Neural cell (in vitro differentiated cells): ENCODE measurements around the gene EMILIN3. TPM values are rescaled to one million over a fixed set of nuclear protein-coding genes. Genes with fewer than 3 reads are reported as not detected.

Experiments used
- H2AFZ ChIP-seq: fragments of 200-600, 300-800 bp; sonication (generic), shearing (Covaris generic); 2 replicates; pipeline ENCODE4 v1.6.0; 2014; ENCODE audit warnings: low read depth, mild to moderate bottlenecking, antibody characterized with exemption, low read length, moderate library complexity
- H3F3A ChIP-seq: fragments of 200-600 bp; shearing (Covaris generic); 2 replicates; pipeline ENCODE4 v1.6.1; 2016; ENCODE audit warnings: mild to moderate bottlenecking, moderate library complexity, mixed read lengths, antibody characterized with exemption, low read length; ENCODE audit not compliant: insufficient read depth, poor library complexity, severe bottlenecking
- H3K27ac ChIP-seq: fragments of 200-600, 300-800 bp; sonication (generic), shearing (Covaris generic); 2 replicates; pipeline ENCODE4 v1.5.1; 2014; ENCODE audit warnings: mild to moderate bottlenecking, low read length, moderate library complexity
- H3K27me3 ChIP-seq: fragments of 300-800, 200-600 bp; sonication (generic), shearing (Covaris generic); 2 replicates; pipeline ENCODE4 v1.6.0; 2014; ENCODE audit warnings: mild to moderate bottlenecking, low read depth, low read length, moderate library complexity; ENCODE audit not compliant: insufficient read depth
- H3K36me3 ChIP-seq: fragments of 300-800, 200-600 bp; sonication (generic), shearing (Covaris generic); 2 replicates; pipeline ENCODE4 v1.5.1; 2014; ENCODE audit warnings: mild to moderate bottlenecking, antibody characterized with exemption, low read length, moderate library complexity; ENCODE audit not compliant: insufficient read depth
- H3K4me2 ChIP-seq: fragments of 300-800, 200-600 bp; sonication (generic), shearing (Covaris generic); 2 replicates; pipeline ENCODE4 v1.6.0; 2014; ENCODE audit warnings: mild to moderate bottlenecking, low read length
- H3K4me3 ChIP-seq: fragments of 300-800, 200-600 bp; sonication (generic), shearing (Covaris generic); 2 replicates; pipeline ENCODE4 v1.5.1; 2014; ENCODE audit warnings: mild to moderate bottlenecking, low read length, moderate library complexity
- H3K79me2 ChIP-seq: fragments of 200-600 bp; shearing (Covaris generic); replicated peaks from 2 replicates; pipeline ENCODE4 v1.6.0; 2014; ENCODE audit warnings: mild to moderate bottlenecking, low read length, moderate library complexity; ENCODE audit not compliant: insufficient read depth
- H3K9ac ChIP-seq: fragments of 300-800, 200-600 bp; sonication (generic), shearing (Covaris generic); 2 replicates; pipeline ENCODE4 v1.6.1; 2016; ENCODE audit warnings: mild to moderate bottlenecking, low read length, mixed read lengths
- H3K9me2 ChIP-seq: fragments of 200-600 bp; shearing (Covaris generic); 2 replicates; pipeline ENCODE4 v1.6.1; 2016; ENCODE audit warnings: mild to moderate bottlenecking, low read length, mixed read lengths; ENCODE audit not compliant: insufficient read depth
- H3K9me3 ChIP-seq: fragments of 200-600, 300-800 bp; sonication (generic), shearing (Covaris generic); 2 replicates; pipeline ENCODE4 v1.6.1; 2016; ENCODE audit warnings: mild to moderate bottlenecking, mixed run types, low read length, moderate library complexity, mixed read lengths
- H4K20me1 ChIP-seq: fragments of 200-600 bp; shearing (Covaris generic); 2 replicates; pipeline ENCODE4 v1.6.1; 2016; ENCODE audit warnings: mild to moderate bottlenecking, mixed run types; ENCODE audit not compliant: insufficient read depth
- CTCF ChIP-seq: fragments of 450-650 bp; IDR thresholded peaks from 2 replicates; pipeline ENCODE4 v1.5.1; 2014; ENCODE audit warnings: antibody characterized with exemption, mild to moderate bottlenecking, moderate library complexity; ENCODE audit not compliant: poor library complexity, severe bottlenecking
- EP300 ChIP-seq: fragments of 450-650 bp; conservative IDR thresholded peaks from 2 replicates; pipeline ENCODE4 v1.6.1; 2014; ENCODE audit warnings: antibody characterized with exemption, mild to moderate bottlenecking, moderate library complexity; ENCODE audit not compliant: poor library complexity, severe bottlenecking
- EZH2 ChIP-seq: fragments of 200-600, 300-800 bp; shearing (Covaris generic), sonication (generic); IDR thresholded peaks from 2 replicates; pipeline ENCODE4 v1.6.1; 2014; ENCODE audit warnings: antibody characterized with exemption, low read length, borderline replicate concordance, mild to moderate bottlenecking; ENCODE audit not compliant: insufficient read depth, poor library complexity, severe bottlenecking
- MXI1 ChIP-seq: fragments of 450-650 bp; conservative IDR thresholded peaks from 2 replicates; pipeline ENCODE4 v1.6.1; 2014; ENCODE audit warnings: antibody characterized with exemption, mild to moderate bottlenecking; ENCODE audit not compliant: poor library complexity, severe bottlenecking
- POLR2AphosphoS5 ChIP-seq: IDR thresholded peaks from 2 replicates; pipeline ENCODE4 v1.6.1; 2012
- RAD21 ChIP-seq: fragments of 450-650 bp; conservative IDR thresholded peaks from 2 replicates; pipeline ENCODE4 v1.6.1; 2014; ENCODE audit warnings: antibody characterized with exemption, mild to moderate bottlenecking, moderate library complexity
- REST ChIP-seq: IDR thresholded peaks from 2 replicates; pipeline ENCODE4 v1.6.1; 2012; ENCODE audit warnings: borderline replicate concordance
- SMC3 ChIP-seq: fragments of 450-650 bp; conservative IDR thresholded peaks from 2 replicates; pipeline ENCODE4 v1.6.1; 2014; ENCODE audit warnings: antibody characterized with exemption, mild to moderate bottlenecking, moderate library complexity; ENCODE audit not compliant: poor library complexity
- TAF1 ChIP-seq: IDR thresholded peaks from 2 replicates; pipeline ENCODE4 v1.6.1; 2012; ENCODE audit warnings: low read depth
- polyA plus RNA-seq: library from polyadenylated mRNA; depleted of rRNA; stranded (reverse); fragments of >200 nt; gene quantifications from 2 replicates; pipeline ENCODE4 v1.2.3, GENCODE V29; 2014

Gene EMILIN3
- polyA plus RNA-seq, 1 donor from 2014 or later = 0.30 TPM

- Histone ChIP-seq H3K9me3 (no peaks in the 10 kb centered on the region), H3K9me2 (no peaks in the 10 kb centered on the region), H3F3A (no peaks in the 10 kb centered on the region), H3K36me3 (no peaks in the 10 kb centered on the region), H3K27ac (no peak overlapping the region), H3K9ac (no peak overlapping the region), H4K20me1 (no peaks in the 10 kb centered on the region), H3K4me2 (no peak overlapping the region), H3K4me3 (no peak overlapping the region), H3K79me2 (peaks cover 13% of the 10 kb centered on the region), H2AFZ (no peak overlapping the region), H3K27me3 (no peaks in the 10 kb centered on the region)
- TF ChIP-seq EP300 (no peak), EZH2 (no peak), CTCF (no peak), TAF1 (no peak), SMC3 (no peak), MXI1 (no peak), POLR2AphosphoS5 (no peak), REST (no peak), RAD21 (no peak)
Measured at GRCh38 chr20:41320441-41320840, 46.2 kb downstream of the EMILIN3 start.

- H3K36me3 ChIP-seq = no peaks in the 10 kb centered on the region
- no peak for TF ChIP-seq CTCF
- no peak for TF ChIP-seq TAF1
- TF ChIP-seq SMC3 = no peak
- no peak for TF ChIP-seq POLR2AphosphoS5
- TF ChIP-seq EZH2 = no peak
- no peak for TF ChIP-seq MXI1
- no peak for TF ChIP-seq REST
- TF ChIP-seq RAD21 = no peak
- TF ChIP-seq EP300 = no peak
- H3K27ac ChIP-seq = peak overlapping the region; percentile 80
- H2AFZ ChIP-seq = peak overlapping the region; percentile 94
- H3K79me2 ChIP-seq = peaks cover 15% of the 10 kb centered on the region
- H4K20me1 ChIP-seq = no peaks in the 10 kb centered on the region
- no peaks in the 10 kb centered on the region for H3K9me3 ChIP-seq
- no peaks in the 10 kb centered on the region for H3K9me2 ChIP-seq
- H3K9ac ChIP-seq = peak overlapping the region; percentile 75
- peak overlapping the region; percentile 69 for H3K4me2 ChIP-seq
- H3K27me3 ChIP-seq = no peaks in the 10 kb centered on the region
- H3F3A ChIP-seq = no peaks in the 10 kb centered on the region
- H3K4me3 ChIP-seq = peak overlapping the region; percentile 65
Measured at GRCh38 chr20:41318271-41318649, 48.4 kb downstream of the EMILIN3 start.
